Measurements from ENCODE around the gene ZNF532. TPM values are rescaled to one million over a fixed set of nuclear protein-coding genes. Genes with fewer than 3 reads are reported as not detected.

The ZNF532 gene
- total RNA-seq, 1 experiment from 2014 or later: 258 TPM

DNA sequence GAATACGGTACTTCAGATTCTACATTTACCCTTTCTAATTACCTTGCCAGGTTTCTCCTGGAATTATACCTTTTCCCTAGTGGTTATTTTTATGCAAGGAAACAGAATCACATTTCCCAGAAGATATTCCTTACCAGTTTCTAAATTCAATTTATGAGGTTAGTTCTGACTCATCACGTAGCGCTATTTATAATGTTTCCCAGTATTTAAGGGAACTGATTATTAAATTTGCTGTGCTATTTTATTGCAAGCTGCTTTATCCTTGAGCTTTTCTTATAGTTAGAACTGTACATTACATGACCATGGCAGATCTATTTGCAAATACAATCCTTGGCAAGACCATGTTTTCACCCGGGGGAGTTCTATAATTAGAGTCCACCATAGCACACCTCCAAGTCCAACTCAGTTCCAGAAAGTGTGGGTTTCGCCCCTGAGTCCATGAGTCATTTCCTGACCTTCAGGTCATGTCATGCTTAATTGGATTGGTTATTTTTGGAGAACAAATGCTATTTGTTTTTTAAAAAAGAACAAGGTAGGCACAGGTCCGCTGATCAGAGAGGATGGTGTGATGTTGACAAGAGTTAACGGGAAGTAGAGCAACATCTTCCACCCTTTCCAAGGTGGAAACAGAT, 126.6 kb downstream of the ZNF532 start:
- no peaks in the 10 kb centered on the region for H4K20me1 ChIP-seq (ENCODE audit: control insufficient read depth, insufficient read depth, insufficient read length)
- H3K23ac ChIP-seq (ENCODE audit: insufficient read length, low read depth, low read length): no peak overlapping the region
- no peak overlapping the region for H2AK5ac ChIP-seq (ENCODE audit: insufficient read length, low read length)
- H2BK120ac ChIP-seq (ENCODE audit: low read depth, low read length, poor library complexity, severe bottlenecking): no peak overlapping the region
- no peak for TF ChIP-seq CTCF (conservative IDR thresholded peaks at IDR 0.05)
- no peak overlapping the region for H2BK20ac ChIP-seq (ENCODE audit: low read depth, low read length, poor library complexity, severe bottlenecking)
- H2BK5ac ChIP-seq (ENCODE audit: insufficient read length, low read length): no peak overlapping the region
- WGBS (ENCODE audit: extremely low coverage, insufficient read length, low lambda C conversion rate): no CpG with 5 or more reads among the region's 7 CpGs
- no peaks in the 10 kb centered on the region for H3K23me2 ChIP-seq (ENCODE audit: insufficient read length, low read depth, low read length, poor library complexity, severe bottlenecking)
- no peaks in the 10 kb centered on the region; the same call in 1 of the 2 replicates for H3K79me2 ChIP-seq (ENCODE audit: insufficient read depth, low read length)
- no peak overlapping the region for H3K56ac ChIP-seq (ENCODE audit: insufficient read length, low read depth, low read length)
- H3K14ac ChIP-seq (ENCODE audit: insufficient read depth, low read length): no peak overlapping the region
- H3K18ac ChIP-seq (ENCODE audit: insufficient read length, low read depth, low read length): no peak overlapping the region
- no peak overlapping the region for H2AFZ ChIP-seq (ENCODE audit: low read length)
- H3K27me3 ChIP-seq (ENCODE audit: insufficient read depth, low read length): no peaks in the 10 kb centered on the region
- Mint-ChIP-seq H3K27me3 (ENCODE audit: low read depth) (no peaks in the 10 kb centered on the region; the same call in 1 of the 2 replicates), H3K36me3 (ENCODE audit: insufficient read depth in 1 of 3, low read depth in 3 of 3) (peaks cover 0 to 7% (median 6%) of the 10 kb centered on the region in 3 experiments; a peak in 4 of 7 replicates), H3K4me1 (peaks cover 3 to 7% of the 10 kb centered on the region in 2 experiments; a peak in 2 of 4 replicates), H3K27ac (no peak overlapping the region), H3K9me3 (peaks cover 0 to 2% of the 10 kb centered on the region in 2 experiments; a peak in 1 of 5 replicates), H3K4me3 (no peak overlapping the region)
- H3K79me1 ChIP-seq (ENCODE audit: insufficient read depth, low read depth, low read length, poor library complexity, severe bottlenecking): no peaks in the 10 kb centered on the region
- H3T11ph ChIP-seq (ENCODE audit: low read length): no peak overlapping the region
- H3K9me3 ChIP-seq (ENCODE audit: control insufficient read depth, low read depth, low read length): no peaks in the 10 kb centered on the region
- H4K91ac ChIP-seq (ENCODE audit: insufficient read length, low read depth, low read length): no peak overlapping the region
- H4K8ac ChIP-seq (replicated peaks; ENCODE audit: insufficient read length, low read depth, low read length): no peak overlapping the region
- H4K5ac ChIP-seq (ENCODE audit: insufficient read length, low read depth, low read length): no peak overlapping the region
- H2BK12ac ChIP-seq (ENCODE audit: insufficient read length, low read depth, low read length): no peak overlapping the region
- H3K4me1 ChIP-seq (ENCODE audit: insufficient read depth, low read length): no peaks in the 10 kb centered on the region
- no peak overlapping the region for H2BK15ac ChIP-seq (ENCODE audit: low read depth, low read length)
- no peak for DNase-seq
- H3K9ac ChIP-seq (ENCODE audit: extremely low read depth, insufficient read length, low read length): no peak overlapping the region
- H3K27ac ChIP-seq (ENCODE audit: insufficient read length, low read depth, low read length): no peak overlapping the region
- H3K4me2 ChIP-seq (ENCODE audit: insufficient read depth, insufficient read length, low read length): no peak overlapping the region
- H3K4ac ChIP-seq (ENCODE audit: low read depth, low read length): no peak overlapping the region

Data from H9 (cell line).